ENCODE measurements around the gene SELE.

SELE gene

DNA sequence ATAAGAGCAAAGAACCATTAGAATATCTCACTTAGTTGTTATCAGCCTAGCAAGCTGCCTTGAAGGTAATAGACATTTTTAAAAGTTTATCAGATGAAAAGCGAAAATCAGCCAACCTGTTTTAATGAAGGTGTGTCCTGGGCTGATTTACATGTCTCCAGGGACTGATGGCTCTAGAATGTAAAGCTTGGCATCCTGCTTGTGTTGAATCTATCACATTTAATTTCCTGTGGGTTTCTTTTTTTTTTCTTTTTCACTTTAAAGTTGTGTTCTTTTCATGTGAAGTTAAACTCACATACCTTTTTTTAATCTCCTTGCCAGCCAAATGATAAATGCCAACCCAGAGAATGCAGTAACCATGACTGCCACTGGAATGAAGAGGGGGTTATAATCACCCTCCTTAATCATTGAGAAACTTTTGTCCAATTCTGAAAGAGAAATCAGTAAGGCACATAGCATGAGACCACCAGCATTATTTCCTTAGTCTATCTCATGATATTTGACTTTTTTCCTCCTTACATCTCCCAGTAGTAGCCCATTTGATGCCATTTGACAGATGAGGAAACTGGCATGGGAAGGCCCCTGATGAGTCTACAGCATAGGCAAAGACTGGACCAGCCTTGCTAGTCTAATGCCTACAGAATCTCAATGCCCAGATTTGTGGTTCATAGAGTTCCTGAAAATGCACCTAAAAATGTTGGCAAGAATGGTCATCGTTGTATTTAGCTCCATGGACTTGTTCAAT, 32.4 kb downstream of the SELE start:
- TF ChIP-seq SIN3A (IDR thresholded peaks at IDR 0.05; ENCODE audit: borderline replicate concordance, insufficient read depth, low read length) (no peak), POLR2AphosphoS5 (IDR thresholded peaks at IDR 0.05; ENCODE audit: low read depth, low read length) (no peak), TAF1 (IDR thresholded peaks at IDR 0.05; ENCODE audit: borderline replicate concordance, insufficient read depth, low read length) (no peak), FOXP2 (optimal IDR thresholded peaks at IDR 0.05; ENCODE audit: borderline replicate concordance, extremely low read depth, extremely low read length, insufficient read depth) (no peak)
- TF ChIP-seq, protein P1, sequence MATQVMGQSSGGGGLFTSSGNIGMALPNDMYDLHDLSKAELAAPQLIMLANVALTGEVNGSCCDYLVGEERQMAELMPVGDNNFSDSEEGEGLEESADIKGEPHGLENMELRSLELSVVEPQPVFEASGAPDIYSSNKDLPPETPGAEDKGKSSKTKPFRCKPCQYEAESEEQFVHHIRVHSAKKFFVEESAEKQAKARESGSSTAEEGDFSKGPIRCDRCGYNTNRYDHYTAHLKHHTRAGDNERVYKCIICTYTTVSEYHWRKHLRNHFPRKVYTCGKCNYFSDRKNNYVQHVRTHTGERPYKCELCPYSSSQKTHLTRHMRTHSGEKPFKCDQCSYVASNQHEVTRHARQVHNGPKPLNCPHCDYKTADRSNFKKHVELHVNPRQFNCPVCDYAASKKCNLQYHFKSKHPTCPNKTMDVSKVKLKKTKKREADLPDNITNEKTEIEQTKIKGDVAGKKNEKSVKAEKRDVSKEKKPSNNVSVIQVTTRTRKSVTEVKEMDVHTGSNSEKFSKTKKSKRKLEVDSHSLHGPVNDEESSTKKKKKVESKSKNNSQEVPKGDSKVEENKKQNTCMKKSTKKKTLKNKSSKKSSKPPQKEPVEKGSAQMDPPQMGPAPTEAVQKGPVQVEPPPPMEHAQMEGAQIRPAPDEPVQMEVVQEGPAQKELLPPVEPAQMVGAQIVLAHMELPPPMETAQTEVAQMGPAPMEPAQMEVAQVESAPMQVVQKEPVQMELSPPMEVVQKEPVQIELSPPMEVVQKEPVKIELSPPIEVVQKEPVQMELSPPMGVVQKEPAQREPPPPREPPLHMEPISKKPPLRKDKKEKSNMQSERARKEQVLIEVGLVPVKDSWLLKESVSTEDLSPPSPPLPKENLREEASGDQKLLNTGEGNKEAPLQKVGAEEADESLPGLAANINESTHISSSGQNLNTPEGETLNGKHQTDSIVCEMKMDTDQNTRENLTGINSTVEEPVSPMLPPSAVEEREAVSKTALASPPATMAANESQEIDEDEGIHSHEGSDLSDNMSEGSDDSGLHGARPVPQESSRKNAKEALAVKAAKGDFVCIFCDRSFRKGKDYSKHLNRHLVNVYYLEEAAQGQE (IDR thresholded peaks at IDR 0.05; ENCODE audit: insufficient read depth in 1 of 2, low read depth in 2 of 2, low read length in 2 of 2), result no peak

- TF ChIP-seq POLR2AphosphoS5 (IDR thresholded peaks at IDR 0.05; ENCODE audit: low read depth, low read length), result no peak
- TF ChIP-seq, protein P1 (IDR thresholded peaks at IDR 0.05; ENCODE audit: insufficient read depth in 1 of 2, low read depth in 2 of 2, low read length in 2 of 2), result no peak
- TF ChIP-seq SIN3A (IDR thresholded peaks at IDR 0.05; ENCODE audit: borderline replicate concordance, insufficient read depth, low read length), result no peak
- TF ChIP-seq FOXP2 (optimal IDR thresholded peaks at IDR 0.05; ENCODE audit: borderline replicate concordance, extremely low read depth, extremely low read length, insufficient read depth), result no peak
- TF ChIP-seq TAF1 (IDR thresholded peaks at IDR 0.05; ENCODE audit: borderline replicate concordance, insufficient read depth, low read length), result no peak
Measured at GRCh38 chr1:169699707-169700106, 34.2 kb downstream of the SELE start.

GRCh38 chr1:169698976-169699375, 34.9 kb downstream of the SELE start:
- TF ChIP-seq, protein P1 (IDR thresholded peaks at IDR 0.05; ENCODE audit: insufficient read depth in 1 of 2, low read depth in 2 of 2, low read length in 2 of 2), result no peak
- no peak for TF ChIP-seq SIN3A (IDR thresholded peaks at IDR 0.05; ENCODE audit: borderline replicate concordance, insufficient read depth, low read length)
- TF ChIP-seq TAF1 (IDR thresholded peaks at IDR 0.05; ENCODE audit: borderline replicate concordance, insufficient read depth, low read length), result no peak
- TF ChIP-seq POLR2AphosphoS5 (IDR thresholded peaks at IDR 0.05; ENCODE audit: low read depth, low read length), result no peak
- no peak for TF ChIP-seq FOXP2 (optimal IDR thresholded peaks at IDR 0.05; ENCODE audit: borderline replicate concordance, extremely low read depth, extremely low read length, insufficient read depth)

- TF ChIP-seq, protein P1 (IDR thresholded peaks at IDR 0.05; ENCODE audit: insufficient read depth in 1 of 2, low read depth in 2 of 2, low read length in 2 of 2), result no peak
Measured at GRCh38 chr1:169697755-169698154, 36.1 kb downstream of the SELE start.

Measured in PFSK-1 (cell line).